GM12865 (cell line): ENCODE results near the gene GCC2.

ENCODE experiments used
- DNase-seq: peaks from one replicate; pipeline ENCODE4 v3.0.0; 2010; ENCODE audit warnings: low read depth
- H3K4me3 ChIP-seq: 2 replicates; pipeline ENCODE4 v1.5.1; 2011; ENCODE audit warnings: mild to moderate bottlenecking, low read depth, low read length, control low read depth
- CTCF ChIP-seq: IDR thresholded peaks from 2 replicates; pipeline ENCODE4 v1.5.1; 2011; ENCODE audit warnings: low read length, control low read depth, low read depth, inconsistent platforms; ENCODE audit not compliant: insufficient read depth; ENCODE audit errors: missing control alignments

GCC2 gene

GRCh38 chr2:108538000-108538625, 89.1 kb downstream of the GCC2 start:
- no peak for DNase-seq
- H3K4me3 ChIP-seq = no peak overlapping the region
- TF ChIP-seq CTCF = no peak

GRCh38 chr2:108541451-108541850, 92.4 kb downstream of the GCC2 start:
- no peak for DNase-seq
- TF ChIP-seq CTCF = no peak
- no peak overlapping the region for H3K4me3 ChIP-seq

GRCh38 chr2:108542071-108542470, 93.1 kb downstream of the GCC2 start:
- no peak overlapping the region for H3K4me3 ChIP-seq
- DNase-seq = no peak
- no peak for TF ChIP-seq CTCF

GRCh38 chr2:108547606-108548005, 98.6 kb downstream of the GCC2 start:
- DNase-seq = no peak
- no peak overlapping the region for H3K4me3 ChIP-seq

GRCh38 chr2:108548208-108549003, 99.4 kb downstream of the GCC2 start:
- H3K4me3 ChIP-seq = no peak overlapping the region
- no peak for TF ChIP-seq CTCF
- DNase-seq = no peak

More at GRCh38 chr2:108547606-108548005, 98.6 kb downstream of the GCC2 start:
- TF ChIP-seq CTCF = no peak

- no peak for TF ChIP-seq CTCF
- H3K4me3 ChIP-seq = no peak overlapping the region
- no peak for DNase-seq
These were observed 103.6 kb downstream of the GCC2 start for GRCh38 chr2:108552566-108552965.
